ENCODE data around the gene DNTT.

- no peak for TF ChIP-seq CTCF (conservative IDR thresholded peaks at IDR 0.05 in 1 of 2, IDR thresholded peaks at IDR 0.05 in 1 of 2; ENCODE audit: extremely low read depth in 1 of 2, insufficient read depth in 1 of 2, low read depth in 1 of 2, low read length in 2 of 2)
- TF ChIP-seq EZH2 (IDR thresholded peaks at IDR 0.05; ENCODE audit: borderline replicate concordance, low read length) = no peak
These were observed 27.8 kb upstream of the DNTT start for GRCh38 chr10:96276426-96276825.
